GM19372 (cell line): ENCODE data around the gene REM2.
A peak's percentile ranks its signal among the peaks of the same experiment; 100 is the strongest.

Experiments
- ATAC-seq: cut with Tn5 transposase; IDR thresholded peaks from one replicate; pipeline ENCODE4 v1.9.1; 2021; ENCODE audit warnings: mild to moderate bottlenecking, low read depth, moderate library complexity; ENCODE audit not compliant: unreplicated experiment

Gene REM2

DNA sequence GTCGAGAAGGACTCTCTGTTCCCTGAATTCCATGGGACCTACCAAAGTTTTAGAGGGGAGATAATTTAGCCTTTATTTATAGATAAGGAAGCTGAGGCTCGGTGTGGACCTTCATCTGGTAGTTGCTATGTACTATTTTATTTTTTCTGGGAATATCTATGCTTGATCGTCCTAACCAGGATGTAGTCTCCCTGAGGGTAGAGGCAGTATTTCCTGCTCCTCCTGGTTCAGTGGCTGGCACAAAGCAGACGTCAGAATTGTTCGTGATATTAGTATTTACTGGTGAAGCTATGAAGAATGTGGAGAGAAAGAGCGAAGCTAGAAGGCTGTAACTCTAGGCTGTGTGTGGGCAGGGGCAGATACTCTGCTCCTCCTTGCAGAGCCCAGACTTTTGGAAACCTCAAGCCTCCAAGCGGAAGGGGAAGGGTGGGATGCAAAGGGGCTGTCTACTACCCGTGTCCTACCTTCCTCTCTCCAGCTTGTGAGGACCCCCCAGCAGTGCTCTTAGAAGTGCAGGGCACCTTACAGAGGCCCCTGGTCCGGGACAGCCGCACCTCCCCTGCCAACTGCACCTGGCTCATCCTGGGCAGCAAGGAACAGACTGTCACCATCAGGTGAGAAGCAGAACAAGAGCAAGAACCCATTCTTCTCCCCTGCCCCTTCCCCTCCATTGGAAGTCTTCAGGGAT, 10.0 kb upstream of the REM2 start:
- ATAC-seq = no peak

DNA sequence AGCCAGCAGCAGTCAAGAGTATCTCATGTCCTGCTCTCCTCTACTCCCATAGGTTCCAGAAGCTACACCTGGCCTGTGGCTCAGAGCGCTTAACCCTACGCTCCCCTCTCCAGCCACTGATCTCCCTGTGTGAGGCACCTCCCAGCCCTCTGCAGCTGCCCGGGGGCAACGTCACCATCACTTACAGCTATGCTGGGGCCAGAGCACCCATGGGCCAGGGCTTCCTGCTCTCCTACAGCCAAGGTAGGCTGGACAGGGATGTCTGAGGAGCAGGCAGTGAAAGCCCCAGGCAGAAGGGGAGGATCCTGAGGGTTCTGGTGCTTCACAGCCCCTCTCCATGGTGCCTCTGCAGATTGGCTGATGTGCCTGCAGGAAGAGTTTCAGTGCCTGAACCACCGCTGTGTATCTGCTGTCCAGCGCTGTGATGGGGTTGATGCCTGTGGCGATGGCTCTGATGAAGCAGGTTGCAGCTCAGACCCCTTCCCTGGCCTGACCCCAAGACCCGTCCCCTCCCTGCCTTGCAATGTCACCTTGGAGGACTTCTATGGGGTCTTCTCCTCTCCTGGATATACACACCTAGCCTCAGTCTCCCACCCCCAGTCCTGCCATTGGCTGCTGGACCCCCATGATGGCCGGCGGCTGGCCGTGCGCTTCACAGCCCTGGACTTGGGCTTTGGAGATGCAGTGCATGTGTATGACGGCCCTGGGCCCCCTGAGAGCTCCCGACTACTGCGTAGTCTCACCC, 7.8 kb upstream of the REM2 start:
- ATAC-seq = no peak

DNA sequence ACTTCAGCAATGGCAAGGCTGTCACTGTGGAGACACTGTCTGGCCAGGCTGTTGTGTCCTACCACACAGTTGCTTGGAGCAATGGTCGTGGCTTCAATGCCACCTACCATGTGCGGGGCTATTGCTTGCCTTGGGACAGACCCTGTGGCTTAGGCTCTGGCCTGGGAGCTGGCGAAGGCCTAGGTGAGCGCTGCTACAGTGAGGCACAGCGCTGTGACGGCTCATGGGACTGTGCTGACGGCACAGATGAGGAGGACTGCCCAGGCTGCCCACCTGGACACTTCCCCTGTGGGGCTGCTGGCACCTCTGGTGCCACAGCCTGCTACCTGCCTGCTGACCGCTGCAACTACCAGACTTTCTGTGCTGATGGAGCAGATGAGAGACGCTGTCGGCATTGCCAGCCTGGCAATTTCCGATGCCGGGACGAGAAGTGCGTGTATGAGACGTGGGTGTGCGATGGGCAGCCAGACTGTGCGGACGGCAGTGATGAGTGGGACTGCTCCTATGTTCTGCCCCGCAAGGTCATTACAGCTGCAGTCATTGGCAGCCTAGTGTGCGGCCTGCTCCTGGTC, 7.2 kb upstream of the REM2 start:
- ATAC-seq = no peak

- no peak for ATAC-seq
Observed at GRCh38 chr14:22877000-22877501, 6.0 kb upstream of the REM2 start.

DNA sequence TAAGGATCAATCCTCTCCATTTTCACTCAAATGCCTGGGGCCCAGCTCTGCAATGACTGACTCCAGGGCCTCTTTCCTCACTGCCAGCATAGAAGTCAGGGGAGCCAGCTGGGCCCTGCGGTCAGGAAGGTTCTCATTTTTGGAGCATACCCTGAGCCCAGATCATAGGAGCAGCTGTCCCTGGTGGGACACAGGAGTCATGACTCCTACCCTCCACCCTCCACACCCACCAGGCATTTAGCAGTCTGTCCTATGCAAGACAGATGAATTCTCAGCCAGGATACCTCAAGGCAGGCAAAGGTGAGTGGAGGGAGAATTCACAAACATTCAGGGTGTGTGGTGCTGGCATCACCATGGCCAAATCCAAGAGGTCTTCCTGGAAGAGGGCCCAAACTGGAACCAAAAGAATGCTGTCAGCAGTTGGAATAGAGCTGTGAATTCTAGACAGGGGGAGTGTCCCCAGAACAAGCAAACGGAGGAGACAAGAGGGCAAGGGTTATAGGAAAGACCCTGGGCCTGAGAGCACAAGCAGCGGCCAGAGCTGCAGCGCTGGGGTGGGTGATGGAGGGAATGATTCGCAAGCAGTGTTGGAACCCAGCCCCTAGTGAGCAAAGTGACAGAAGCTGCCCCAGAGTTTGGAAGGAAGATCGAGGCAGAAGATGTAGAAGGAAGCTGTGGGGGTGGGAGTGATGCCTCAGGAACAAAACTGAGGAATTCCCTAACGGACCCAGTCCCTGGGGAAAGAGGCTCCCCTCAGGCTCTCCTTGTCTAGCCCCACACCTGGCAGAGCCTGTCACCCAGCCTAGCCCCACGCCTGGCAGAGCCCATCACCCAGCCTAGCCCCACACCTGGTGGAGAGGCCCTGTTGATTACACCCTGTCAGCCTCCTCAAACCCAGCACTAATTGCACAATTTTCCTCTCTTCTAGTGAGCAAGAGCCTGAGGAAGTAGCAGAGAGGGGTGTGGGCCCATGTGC, 4.5 kb upstream of the REM2 start:
- no peak for ATAC-seq

- no peak for ATAC-seq
Observed at GRCh38 chr14:22882064-22882463, 958 bp upstream of the REM2 start.

DNA sequence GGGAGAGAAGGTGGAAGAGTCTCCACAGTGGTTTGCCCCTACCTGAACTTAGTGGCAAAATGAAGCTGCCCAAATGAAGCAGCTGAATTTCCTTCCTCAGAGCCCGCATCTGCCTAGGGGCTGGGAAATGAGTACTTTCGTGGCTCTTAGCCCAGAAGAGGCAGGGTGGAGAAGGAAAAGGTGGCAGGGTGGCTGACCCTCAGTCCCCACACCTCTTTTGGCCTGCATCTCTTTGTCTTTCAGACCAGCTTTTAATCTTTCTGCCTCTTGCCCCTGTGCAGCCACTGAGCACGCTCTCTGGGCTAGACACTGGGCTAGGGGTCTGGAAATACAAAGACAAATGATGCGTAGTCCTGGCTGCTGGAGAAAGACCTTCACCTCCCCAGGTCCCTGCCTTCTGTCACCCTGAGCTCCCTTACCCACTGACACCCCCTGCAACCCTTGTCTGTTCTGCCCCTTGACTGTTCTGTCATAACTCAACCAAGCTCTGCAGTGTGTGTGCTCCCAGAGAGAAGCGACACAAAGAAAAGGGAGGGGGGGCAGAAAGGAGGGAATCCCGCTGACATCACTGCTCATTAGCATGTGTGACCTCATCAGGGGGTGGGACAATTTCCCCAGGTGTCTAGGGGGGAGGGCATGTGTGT, 371 bp upstream of the REM2 start:
- ATAC-seq = no peak

- no peak for ATAC-seq
Observed at GRCh38 chr14:22884076-22884737, 1.2 kb downstream of the REM2 start.

DNA sequence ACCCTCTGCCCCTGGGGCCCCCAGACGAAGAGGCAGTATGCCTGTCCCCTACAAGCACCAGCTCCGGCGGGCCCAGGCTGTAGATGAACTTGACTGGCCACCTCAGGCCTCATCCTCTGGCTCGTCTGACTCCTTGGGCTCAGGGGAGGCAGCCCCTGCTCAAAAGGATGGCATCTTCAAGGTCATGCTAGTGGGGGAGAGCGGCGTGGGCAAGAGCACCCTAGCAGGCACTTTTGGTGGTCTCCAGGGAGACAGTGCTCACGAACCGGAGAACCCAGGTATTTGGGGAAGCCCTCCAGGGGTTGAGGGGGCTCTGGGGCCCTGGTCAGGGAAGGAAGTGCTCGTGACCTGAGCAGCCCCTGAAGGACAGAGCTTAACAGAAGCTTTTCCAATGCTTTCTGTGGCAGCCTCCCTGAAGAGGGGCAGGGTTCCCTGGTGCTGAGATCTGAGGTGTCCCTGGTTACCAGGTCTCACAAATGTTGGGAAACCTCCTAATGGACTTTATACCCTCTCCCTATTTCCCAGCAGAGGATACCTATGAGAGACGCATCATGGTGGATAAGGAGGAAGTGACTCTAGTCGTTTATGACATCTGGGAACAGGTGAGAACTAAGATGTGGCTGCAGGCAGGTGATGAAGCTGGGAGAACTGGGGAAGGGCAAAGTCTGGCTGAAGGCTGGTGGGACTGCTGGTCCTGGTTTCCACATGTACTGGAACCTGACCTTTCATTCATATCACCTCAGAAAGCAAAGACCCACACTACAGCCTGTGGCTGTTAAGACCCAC, 1.9 kb downstream of the REM2 start:
- no peak for ATAC-seq

DNA sequence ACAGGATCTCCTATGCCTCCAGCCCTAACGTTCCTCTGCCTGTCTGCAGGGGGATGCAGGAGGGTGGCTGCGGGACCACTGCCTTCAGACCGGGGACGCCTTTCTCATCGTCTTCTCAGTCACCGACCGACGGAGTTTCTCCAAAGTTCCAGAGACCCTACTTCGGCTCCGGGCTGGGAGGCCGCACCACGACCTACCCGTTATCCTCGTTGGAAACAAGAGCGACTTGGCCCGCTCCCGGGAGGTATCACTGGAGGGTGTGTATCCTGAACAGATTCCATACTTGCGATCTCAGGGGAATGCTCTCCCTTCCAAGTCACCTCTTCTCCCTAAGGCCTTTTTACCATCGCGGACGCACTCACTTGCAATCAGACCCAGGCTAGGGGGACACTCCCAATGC, 3.0 kb downstream of the REM2 start:
- no peak for ATAC-seq

DNA sequence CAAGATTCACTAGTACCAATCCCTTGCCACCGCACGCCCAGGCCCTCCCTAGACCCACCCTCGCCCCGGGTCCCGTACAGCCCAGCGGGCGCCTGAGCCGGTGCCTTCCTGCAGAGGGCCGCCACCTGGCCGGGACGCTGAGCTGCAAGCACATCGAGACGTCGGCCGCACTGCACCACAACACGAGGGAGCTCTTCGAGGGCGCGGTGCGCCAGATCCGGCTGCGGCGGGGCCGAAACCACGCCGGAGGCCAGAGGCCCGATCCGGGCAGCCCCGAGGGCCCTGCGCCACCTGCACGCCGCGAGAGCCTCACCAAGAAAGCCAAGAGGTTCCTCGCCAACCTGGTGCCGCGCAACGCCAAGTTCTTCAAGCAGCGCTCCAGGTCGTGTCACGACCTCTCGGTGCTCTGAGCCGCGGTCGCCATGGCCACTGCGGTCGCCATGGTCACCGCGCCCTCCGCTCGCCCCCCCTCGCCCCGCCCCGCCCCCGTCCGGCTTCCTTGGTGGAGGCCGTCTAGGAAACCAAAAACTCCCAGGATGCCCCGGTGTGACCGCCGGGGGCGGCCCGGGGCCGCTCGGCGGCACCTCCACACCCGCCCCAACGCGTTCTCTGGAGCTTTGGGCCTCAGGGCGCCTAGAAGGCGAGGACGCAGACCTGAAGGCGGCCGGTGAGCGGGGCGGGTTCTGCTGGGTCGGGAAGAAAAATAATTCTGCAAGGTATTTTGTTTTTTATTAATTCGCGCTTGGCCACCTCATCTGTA, 3.7 kb downstream of the REM2 start:
- ATAC-seq = peak; percentile 56

DNA sequence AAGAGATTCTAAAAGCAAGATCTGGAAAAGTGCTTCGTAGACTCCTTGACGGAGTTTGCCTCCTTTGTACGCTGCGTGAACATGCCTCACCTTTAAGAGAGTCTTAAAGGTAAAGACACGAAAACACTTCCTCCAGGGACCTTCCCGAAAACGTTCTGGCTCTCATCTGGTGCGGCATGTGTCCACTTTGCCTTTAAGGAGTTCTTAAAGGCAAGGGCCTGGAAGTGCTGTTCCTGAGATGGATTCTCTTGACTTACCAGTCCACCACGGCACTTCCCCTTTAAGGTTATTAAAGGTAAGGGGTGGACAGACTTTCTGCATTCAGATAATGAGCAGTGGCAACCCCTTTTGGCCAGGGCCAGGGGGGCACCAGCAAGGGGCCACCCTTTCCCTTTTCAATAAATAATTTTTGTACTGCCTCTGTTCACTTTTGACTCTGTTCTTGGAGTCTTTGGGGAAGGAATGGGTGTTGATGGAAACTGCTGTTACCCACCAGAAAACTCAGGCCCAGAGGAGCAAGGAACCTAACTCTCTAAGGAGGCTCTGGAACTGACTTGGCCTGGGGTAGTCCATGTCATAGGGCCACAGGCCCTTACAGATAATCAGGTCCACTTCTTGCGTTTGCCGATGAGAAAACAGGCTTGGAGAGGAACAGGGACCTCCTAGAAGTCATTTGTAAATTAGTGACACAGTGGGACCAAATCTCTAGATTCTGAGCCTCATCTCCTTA, 4.4 kb downstream of the REM2 start:
- peak; percentile 34 for ATAC-seq

DNA sequence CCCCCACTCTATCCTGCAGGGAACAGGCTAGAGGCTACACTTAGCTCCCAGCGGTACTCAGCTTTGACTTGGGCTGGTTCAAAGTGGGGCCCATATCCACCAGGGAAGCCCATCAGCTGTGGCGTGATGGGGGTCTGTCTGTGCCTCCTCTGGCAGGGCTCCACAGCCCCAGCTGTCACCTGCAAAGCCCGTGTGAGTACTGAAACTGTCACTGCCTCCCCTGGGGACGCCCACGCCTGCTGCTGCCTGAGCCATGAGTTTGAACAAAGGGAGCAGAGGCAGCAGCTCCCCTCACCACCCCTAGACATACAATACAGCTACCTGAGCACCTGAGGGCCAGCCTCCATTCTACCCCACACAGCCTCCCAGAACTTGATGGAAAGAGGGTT, 5.0 kb downstream of the REM2 start:
- peak; percentile 33 for ATAC-seq

DNA sequence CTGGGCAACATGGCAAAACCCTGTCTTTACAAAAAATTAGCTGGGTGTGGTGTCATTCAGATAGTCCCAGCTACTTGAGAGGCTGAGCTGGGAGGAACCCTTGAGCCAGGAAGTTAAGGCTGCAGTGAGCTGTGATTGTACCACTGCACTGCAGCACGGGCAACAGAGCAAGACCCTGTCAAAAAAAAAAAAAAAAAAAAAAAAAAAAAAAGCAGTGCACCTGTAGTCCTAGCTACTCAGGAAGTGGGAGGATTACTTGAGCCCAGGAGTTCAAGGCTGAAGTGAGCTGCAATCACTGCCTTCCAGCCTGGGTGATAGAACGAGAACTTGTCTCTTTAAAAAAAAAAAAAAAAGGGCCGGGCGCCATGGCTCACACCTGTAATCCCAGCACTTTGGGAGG, 5.6 kb downstream of the REM2 start:
- ATAC-seq = no peak

DNA sequence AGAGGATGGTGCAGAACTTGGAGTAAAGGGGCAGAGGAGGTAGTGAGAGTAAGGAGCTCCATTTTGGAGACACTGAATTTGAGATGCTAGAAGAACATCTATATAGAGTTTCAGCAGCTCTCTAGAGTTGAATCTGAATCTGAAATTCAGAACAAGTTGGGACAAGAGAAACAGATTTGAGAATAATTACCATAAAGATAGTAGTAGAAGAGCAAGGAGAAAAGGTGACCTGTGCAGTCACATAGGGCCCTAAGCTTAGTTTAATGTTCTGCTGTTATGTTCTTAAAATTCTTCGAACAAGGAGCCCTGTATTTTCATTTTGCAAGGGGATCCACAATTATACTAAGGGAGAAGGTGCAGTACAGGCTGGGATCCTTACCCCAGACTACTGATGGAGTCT, 7.4 kb downstream of the REM2 start:
- no peak for ATAC-seq

DNA sequence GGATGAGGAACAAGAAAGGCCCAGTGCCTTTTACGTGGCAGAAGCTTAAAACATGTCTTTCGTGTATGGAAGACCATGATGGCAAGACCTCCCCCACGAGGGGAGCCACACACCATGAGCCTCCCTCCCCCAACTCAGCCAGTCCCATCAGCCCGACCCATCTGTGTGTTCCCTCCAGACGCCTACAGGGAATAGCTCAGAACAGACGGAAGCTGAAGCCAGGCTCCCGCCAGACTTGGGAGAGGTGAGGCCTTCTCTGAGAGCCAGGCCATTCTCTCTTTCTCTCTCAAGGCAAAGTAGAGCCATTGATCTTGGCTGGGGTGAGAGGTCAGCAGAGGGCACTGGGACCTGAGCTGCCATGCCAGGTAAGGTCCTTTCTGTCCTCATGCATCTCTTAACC, 9.5 kb downstream of the REM2 start:
- ATAC-seq = no peak

DNA sequence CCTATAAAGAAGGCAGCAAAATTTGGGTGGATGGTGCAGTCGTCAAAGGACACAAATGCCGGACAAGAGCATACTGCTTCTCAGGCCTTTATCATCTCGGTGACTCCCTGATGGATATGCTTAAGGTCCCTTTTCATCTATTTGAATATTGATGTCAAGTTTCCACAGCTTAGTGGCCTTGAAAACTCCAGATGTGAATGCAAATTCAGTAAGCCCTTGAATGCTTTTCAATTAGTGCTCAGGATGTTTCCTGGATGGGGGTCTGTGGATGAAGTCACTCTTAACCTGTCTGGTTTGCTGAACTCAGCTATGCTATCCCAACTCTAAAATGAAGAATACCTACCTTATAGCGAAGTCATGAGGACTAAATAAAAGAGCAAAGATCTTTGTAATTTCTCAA, 10.7 kb downstream of the REM2 start:
- ATAC-seq = no peak
